IMR-90 (cell line): ENCODE measurements around the gene PARD3.

Source experiments
- BHLHE40 ChIP-seq: fragments of 150-350 bp; IDR thresholded peaks from 2 replicates; pipeline ENCODE4 v1.6.1; 2016; ENCODE audit warnings: mild to moderate bottlenecking, low read depth, low read length
- CEBPB ChIP-seq: IDR thresholded peaks from 2 replicates; pipeline ENCODE4 v1.6.1; 2012; ENCODE audit warnings: low read depth, low read length, improper control_type of control experiment
- ELK1 ChIP-seq: fragments of 150-350 bp; IDR thresholded peaks from 2 replicates; pipeline ENCODE4 v1.6.1; 2016; ENCODE audit warnings: low read depth, mild to moderate bottlenecking, low read length, moderate library complexity, borderline replicate concordance
- MAFK ChIP-seq: IDR thresholded peaks from 2 replicates; pipeline ENCODE4 v1.6.1; 2012; ENCODE audit warnings: low read depth, low read length, improper control_type of control experiment
- MXI1 ChIP-seq: IDR thresholded peaks from 2 replicates; pipeline ENCODE4 v1.6.1; 2012; ENCODE audit warnings: low read depth, mild to moderate bottlenecking, low read length, moderate library complexity, borderline replicate concordance
- NFE2L2 ChIP-seq: fragments of 150-350 bp; IDR thresholded peaks from 2 replicates; pipeline ENCODE4 v1.6.1; 2016; ENCODE audit warnings: low read depth, mild to moderate bottlenecking, low read length
- POLR2A ChIP-seq: IDR thresholded peaks from 2 replicates; pipeline ENCODE4 v1.6.1; 2012; ENCODE audit warnings: mild to moderate bottlenecking, low read depth, low read length
- RAD21 ChIP-seq: IDR thresholded peaks from 2 replicates; pipeline ENCODE4 v1.6.1; 2012; ENCODE audit warnings: low read length, improper control_type of control experiment
- RFX5 ChIP-seq: IDR thresholded peaks from 2 replicates; pipeline ENCODE4 v1.8.0; 2012; ENCODE audit warnings: low read depth, mild to moderate bottlenecking, low read length, moderate library complexity
- TF ChIP-seq, protein P1 (sequence below): conservative IDR thresholded peaks from 2 replicates; pipeline ENCODE4 v1.5.1; 2012; ENCODE audit warnings: mild to moderate bottlenecking, low read depth, low read length, improper control_type of control experiment

DNA sequence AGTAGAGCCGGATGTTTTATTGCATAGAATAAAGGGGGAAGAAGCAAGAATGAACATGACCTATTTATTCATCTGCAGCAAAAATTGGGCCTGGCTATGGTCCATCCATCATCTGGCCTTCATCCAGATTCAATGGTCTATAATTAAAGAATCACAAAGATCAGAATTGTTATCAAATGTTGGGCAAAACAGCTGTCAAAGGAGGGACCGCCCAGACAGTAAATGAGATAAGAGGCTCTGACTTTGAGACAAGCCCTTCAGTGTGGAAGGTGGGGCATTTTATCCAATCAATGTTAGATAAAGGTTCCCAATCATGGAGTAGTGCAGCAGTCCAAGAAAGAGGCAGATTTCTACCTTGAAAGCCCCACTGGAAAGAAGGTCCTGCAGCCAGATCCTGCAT is 153.5 kb downstream of the PARD3 start:
- TF ChIP-seq BHLHE40 (no peak), RAD21 (no peak), MAFK (no peak), ELK1 (no peak), NFE2L2 (no peak), POLR2A (no peak), CEBPB (no peak), MXI1 (no peak), RFX5 (no peak)
- TF ChIP-seq, protein P1, sequence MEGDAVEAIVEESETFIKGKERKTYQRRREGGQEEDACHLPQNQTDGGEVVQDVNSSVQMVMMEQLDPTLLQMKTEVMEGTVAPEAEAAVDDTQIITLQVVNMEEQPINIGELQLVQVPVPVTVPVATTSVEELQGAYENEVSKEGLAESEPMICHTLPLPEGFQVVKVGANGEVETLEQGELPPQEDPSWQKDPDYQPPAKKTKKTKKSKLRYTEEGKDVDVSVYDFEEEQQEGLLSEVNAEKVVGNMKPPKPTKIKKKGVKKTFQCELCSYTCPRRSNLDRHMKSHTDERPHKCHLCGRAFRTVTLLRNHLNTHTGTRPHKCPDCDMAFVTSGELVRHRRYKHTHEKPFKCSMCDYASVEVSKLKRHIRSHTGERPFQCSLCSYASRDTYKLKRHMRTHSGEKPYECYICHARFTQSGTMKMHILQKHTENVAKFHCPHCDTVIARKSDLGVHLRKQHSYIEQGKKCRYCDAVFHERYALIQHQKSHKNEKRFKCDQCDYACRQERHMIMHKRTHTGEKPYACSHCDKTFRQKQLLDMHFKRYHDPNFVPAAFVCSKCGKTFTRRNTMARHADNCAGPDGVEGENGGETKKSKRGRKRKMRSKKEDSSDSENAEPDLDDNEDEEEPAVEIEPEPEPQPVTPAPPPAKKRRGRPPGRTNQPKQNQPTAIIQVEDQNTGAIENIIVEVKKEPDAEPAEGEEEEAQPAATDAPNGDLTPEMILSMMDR, result no peak
